T-cell (primary cell): ENCODE results near the gene ADIRF. TPM values are rescaled to one million over a fixed set of nuclear protein-coding genes. Genes with fewer than 3 reads are reported as not detected.
"Not testable (repeated sequence)": the region's sequence is repeated elsewhere in the genome, so short reads cannot be mapped to it uniquely, and the experiment has no call there.

Experiments
- ATAC-seq, 4 experiments: fragments of 200-7000 bp in 3 of 4; fragments of 150-1000 bp in 1 of 4; cut with Tn5 transposase; replicated peaks in 1 of 4; 1 replicate in 3 of 4; 2 replicates in 1 of 4; pipeline ENCODE4 v1.10.0; 2021; ENCODE audit warnings: moderate library complexity in 3 of 4, mild to moderate bottlenecking in 2 of 4, moderate number of reproducible peaks in 1 of 4
- CTCF ChIA-PET, 2 donors: fragments of 300-600 bp; sonication (Branson Sonifier 250); formaldehyde crosslinking; loops; one replicate each; lab custom pipeline; 2022; ENCODE audit warnings: antibody characterized with exemption in 2 of 2; lab: Charles Lee
- POLR2A ChIA-PET, 2 donors: fragments of 300-600 bp; sonication (Branson Sonifier 250); formaldehyde crosslinking; loops; one replicate each; lab custom pipeline; 2022; ENCODE audit warnings: antibody characterized with exemption in 2 of 2; lab: Charles Lee
- DNase-seq, 35 experiments: peaks; one replicate each; pipeline versions ENCODE4 v3.0.0 to v3.0.0-alpha.2; 2013 to 2023
- H3K27ac ChIP-seq: one replicate; pipeline ENCODE4 v1.5.1; 2013; ENCODE audit warnings: low read length
- H3K27me3 ChIP-seq, 2 experiments: replicated peaks in 1 of 2; 1 replicate in 1 of 2; 2 replicates in 1 of 2; pipeline versions ENCODE4 v1.6.1 to v1.7.0; 2013; ENCODE audit warnings: low read length in 1 of 2, mixed read lengths in 1 of 2; ENCODE audit not compliant: control insufficient read depth in 2 of 2, insufficient read depth in 2 of 2; ENCODE audit errors: extremely low read depth in 1 of 2
- H3K36me3 ChIP-seq, 2 donors: 1 replicate in 1 of 2; 2 replicates in 1 of 2; pipeline versions ENCODE4 v1.6.1 to v1.7.0; 2013; ENCODE audit warnings: low read length in 1 of 2; ENCODE audit not compliant: control insufficient read depth in 2 of 2, insufficient read depth in 1 of 2; ENCODE audit errors: extremely low read depth in 1 of 2
- H3K4me1 ChIP-seq, 2 experiments: 1 replicate in 1 of 2; 2 replicates in 1 of 2; pipeline versions ENCODE4 v1.6.1 to v1.7.0; 2013; ENCODE audit warnings: low read length in 2 of 2, mixed read lengths in 1 of 2; ENCODE audit not compliant: insufficient read depth in 2 of 2, control insufficient read depth in 1 of 2; ENCODE audit errors: extremely low read depth in 1 of 2
- H3K4me3 ChIP-seq, 2 donors: 1 replicate in 1 of 2; 2 replicates in 1 of 2; pipeline versions ENCODE4 v1.5.1 to v1.7.0; 2013; ENCODE audit warnings: mild to moderate bottlenecking in 2 of 2, low read length in 1 of 2, moderate library complexity in 1 of 2; ENCODE audit not compliant: control insufficient read depth in 1 of 2; ENCODE audit errors: extremely low read depth in 1 of 2
- H3K9me3 ChIP-seq: 2 replicates; pipeline ENCODE4 v1.7.0; 2013
- H3K27ac Mint-ChIP-seq, 2 donors: one replicate each; pipeline ENCODE4 v1.8.0; 2020 to 2021; ENCODE audit warnings: mild to moderate bottlenecking in 2 of 2, mixed read lengths in 2 of 2
- H3K27me3 Mint-ChIP-seq, 2 donors: one replicate each; pipeline ENCODE4 v1.8.0; 2021 to 2022; ENCODE audit warnings: mixed read lengths in 2 of 2
- H3K36me3 Mint-ChIP-seq: one replicate; pipeline ENCODE4 v1.8.0; 2021; ENCODE audit warnings: mixed read lengths
- H3K4me1 Mint-ChIP-seq, 3 donors: one replicate each; pipeline ENCODE4 v1.8.0; 2020 to 2022; ENCODE audit warnings: mixed read lengths in 3 of 3, mild to moderate bottlenecking in 1 of 3
- H3K4me3 Mint-ChIP-seq, 3 donors: one replicate each; pipeline ENCODE4 v1.8.0; 2020 to 2022; ENCODE audit warnings: mild to moderate bottlenecking in 3 of 3, mixed read lengths in 3 of 3, moderate library complexity in 3 of 3
- H3K9me3 Mint-ChIP-seq, 3 donors: one replicate each; pipeline ENCODE4 v1.8.0; 2020 to 2022; ENCODE audit warnings: mixed read lengths in 3 of 3
- WGBS: methylation state at CpG from one replicate; pipeline ENCODE4 v1.1.5; 2013; ENCODE audit warnings: missing lambda C conversion rate; ENCODE audit not compliant: insufficient coverage; 5-methylcytosine and 5-hydroxymethylcytosine counted together
- total RNA-seq, 35 experiments: library from RNA in 6 of 35; stranded (reverse) in 6 of 35; fragments of 120-200 nt in 1 of 35; gene quantifications; one replicate each; pipeline versions ENCODE4 v1.2.1 to v1.2.4 and lab custom pipeline; 2013 to 2026

Gene ADIRF
- total RNA-seq: under 1 TPM in 3 of 5 donors, not detected in 2; 0.41 to 0.76 (median 0.66) TPM
- total RNA-seq (2013): 0.42 TPM
- 0 to 0.31 (median 0.06) reads per million in 29 experiments for total RNA-seq (lab: John Stamatoyannopoulos, UW)

- peak in 8 of 35 experiments; percentile 18 to 43 (median 24) for DNase-seq
- ChIA-PET POLR2A (no interaction called here), CTCF (interaction anchor here (0.5 to 2.8 kb wide), 5 partner anchors 14 to 120 kb away, joined by 3 to 8 read pairs (median 6); no protein-coding TSS in a partner anchor)
- no peak for ATAC-seq
- H3K27ac ChIP-seq: no peak within 1 kb of the TSS
- no peaks in the 10 kb centered on the region for H3K36me3 Mint-ChIP-seq
- no peaks in the 10 kb centered on the region for H3K36me3 ChIP-seq
- no peak within 1 kb of the TSS for H3K27ac Mint-ChIP-seq
- H3K4me1 Mint-ChIP-seq: peaks cover 41 to 58% (median 49%) of the 10 kb centered on the region in 3 donors
- no peaks in the 10 kb centered on the region for H3K27me3 Mint-ChIP-seq
- H3K4me1 ChIP-seq: peaks cover 7 to 67% of the 10 kb centered on the region in 2 experiments
- WGBS: 33% methylated on average over 55 of the region's 59 CpGs
- H3K9me3 ChIP-seq: no peaks in the 10 kb centered on the region
- peaks cover 4 to 27% of the 10 kb centered on the region in 2 experiments for H3K27me3 ChIP-seq
- H3K4me3 ChIP-seq: peak within 1 kb of the TSS; percentile 17 to 35
- no peaks in the 10 kb centered on the region for H3K9me3 Mint-ChIP-seq
- H3K4me3 Mint-ChIP-seq: peak within 1 kb of the TSS; percentile 34 to 86 (median 53)
Observed at GRCh38 chr10:86968271-86968993, at the start of gene ADIRF. ADIRF (plus strand) TSS chr10:86968482; CDS start chr10:86968545, 63 bp downstream.

GRCh38 chr10:86922553-86922961 lies 45.7 kb upstream of the ADIRF start:
- Histone ChIP-seq H3K9me3 (no peaks in the 10 kb centered on the region), H3K4me1 (no peaks in the 10 kb centered on the region), H3K4me3 (no peak overlapping the region), H3K36me3 (peaks cover 0 to 14% of the 10 kb centered on the region in 2 donors), H3K27ac (no peak overlapping the region), H3K27me3 (no peaks in the 10 kb centered on the region)
- Mint-ChIP-seq H3K4me3 (no peak overlapping the region), H3K27ac (no peak overlapping the region), H3K4me1 (no peaks in the 10 kb centered on the region), H3K9me3 (no peaks in the 10 kb centered on the region), H3K27me3 (no peaks in the 10 kb centered on the region), H3K36me3 (peaks cover 27% of the 10 kb centered on the region)
- POLR2A ChIA-PET: no interaction called here
- ATAC-seq (no peak), DNase-seq (no peak)
- CTCF ChIA-PET: no interaction called here
- WGBS: 92% methylated on average over 8 of the region's 9 CpGs

- Mint-ChIP-seq H3K36me3 (peaks cover 3% of the 10 kb centered on the region), H3K9me3 (no peaks in the 10 kb centered on the region), H3K4me1 (no peaks in the 10 kb centered on the region), H3K27me3 (no peaks in the 10 kb centered on the region), H3K4me3 (no peak overlapping the region), H3K27ac (no peak overlapping the region)
- Histone ChIP-seq H3K9me3 (no peaks in the 10 kb centered on the region), H3K4me1 (no peaks in the 10 kb centered on the region), H3K27ac (no peak overlapping the region), H3K36me3 (no peaks in the 10 kb centered on the region), H3K27me3 (no peaks in the 10 kb centered on the region), H3K4me3 (no peak overlapping the region)
- DNase-seq (no peak), ATAC-seq (no peak)
- WGBS: 93% methylated on average over 8 of the region's 15 CpGs
- ChIA-PET POLR2A (no interaction called here), CTCF (interaction anchor here in 1 of 2 donors (0.7 kb wide), 1 partner anchor 10 kb away, joined by 4 read pairs; no protein-coding TSS in a partner anchor)
Observed at GRCh38 chr10:86929468-86930380, 38.6 kb upstream of the ADIRF start.

- H3K27ac Mint-ChIP-seq: no peak overlapping the region
- no peak overlapping the region for H3K4me3 Mint-ChIP-seq
- Histone ChIP-seq H3K27ac (no peak overlapping the region), H3K4me3 (no peak overlapping the region), H3K27me3 (no peaks in the 10 kb centered on the region), H3K36me3 (no peaks in the 10 kb centered on the region), H3K9me3 (no peaks in the 10 kb centered on the region), H3K4me1 (no peaks in the 10 kb centered on the region)
- ChIA-PET CTCF (interaction anchor here (0.5 to 0.6 kb wide), 2 partner anchors 479 to 1033 kb away, joined by 3 read pairs; no protein-coding TSS in a partner anchor), POLR2A (no interaction called here)
- no CpG with 5 or more reads among the region's 1 CpG for WGBS
- DNase-seq (no peak), ATAC-seq (no peak)
- H3K36me3 Mint-ChIP-seq: peaks cover 3% of the 10 kb centered on the region
- no peaks in the 10 kb centered on the region for H3K9me3 Mint-ChIP-seq
- no peaks in the 10 kb centered on the region for H3K4me1 Mint-ChIP-seq
- no peaks in the 10 kb centered on the region for H3K27me3 Mint-ChIP-seq
Observed at GRCh38 chr10:86931872-86932271, 36.4 kb upstream of the ADIRF start.

GRCh38 chr10:86932674-86933073 lies 35.6 kb upstream of the ADIRF start:
- H3K36me3 ChIP-seq: no peaks in the 10 kb centered on the region

GRCh38 chr10:86934162-86934711 lies 34.0 kb upstream of the ADIRF start:
- H3K36me3 ChIP-seq, ATAC-seq, H3K4me3 ChIP-seq, H3K27ac Mint-ChIP-seq, POLR2A ChIA-PET, H3K36me3 Mint-ChIP-seq, H3K9me3 Mint-ChIP-seq, CTCF ChIA-PET, H3K4me3 Mint-ChIP-seq, H3K27ac ChIP-seq, H3K4me1 Mint-ChIP-seq, H3K27me3 ChIP-seq, H3K27me3 Mint-ChIP-seq, H3K4me1 ChIP-seq, DNase-seq, H3K9me3 ChIP-seq: not testable (repeated sequence)
- WGBS: no CpG with 5 or more reads among the region's 6 CpGs

More at GRCh38 chr10:86932674-86933073, 35.6 kb upstream of the ADIRF start:
- Histone ChIP-seq H3K4me1 (no peaks in the 10 kb centered on the region), H3K9me3 (no peaks in the 10 kb centered on the region), H3K27ac (no peak overlapping the region), H3K27me3 (no peaks in the 10 kb centered on the region), H3K4me3 (no peak overlapping the region)
- 60% methylated on average over 1 of the region's 2 CpGs for WGBS
- H3K9me3 Mint-ChIP-seq: no peaks in the 10 kb centered on the region
- ChIA-PET CTCF (interaction anchor here in 1 of 2 donors (0.6 kb wide), 1 partner anchor 1034 kb away, joined by 3 read pairs; no protein-coding TSS in a partner anchor), POLR2A (no interaction called here)
- H3K4me1 Mint-ChIP-seq: no peaks in the 10 kb centered on the region
- H3K27me3 Mint-ChIP-seq: no peaks in the 10 kb centered on the region
- ATAC-seq (no peak), DNase-seq (no peak)
- H3K36me3 Mint-ChIP-seq: peaks cover 3% of the 10 kb centered on the region
- H3K27ac Mint-ChIP-seq: no peak overlapping the region
- H3K4me3 Mint-ChIP-seq: no peak overlapping the region
